Smooth muscle cell (in vitro differentiated cells): Measurements from ENCODE around the gene LRRN2. TPM values are rescaled to one million over a fixed set of nuclear protein-coding genes. Genes with fewer than 3 reads are reported as not detected.

Source experiments
- DNase-seq: peaks from one replicate; lab custom pipeline; 2025; ENCODE audit not compliant: unreplicated experiment; lab: John Stamatoyannopoulos, UW
- H2AFZ ChIP-seq: fragments of 200-600 bp; sonication (generic); 2 replicates; pipeline ENCODE4 v1.6.0; 2016; ENCODE audit warnings: antibody characterized with exemption, low read depth, mild to moderate bottlenecking
- H3F3A ChIP-seq: fragments of 200-600 bp; sonication (generic); 2 replicates; pipeline ENCODE4 v1.6.0; 2017; ENCODE audit warnings: antibody characterized with exemption, low read depth
- H3K27ac ChIP-seq: fragments of 200-600 bp; sonication (generic); 2 replicates; pipeline ENCODE4 v1.5.1; 2016; ENCODE audit warnings: low read depth, mild to moderate bottlenecking
- H3K27me3 ChIP-seq: fragments of 200-600 bp; sonication (generic); 2 replicates; pipeline ENCODE4 v1.6.1; 2016; ENCODE audit warnings: low read depth, mild to moderate bottlenecking
- H3K36me3 ChIP-seq: fragments of 200-600 bp; sonication (generic); 2 replicates; pipeline ENCODE4 v1.5.1; 2016; ENCODE audit warnings: low read depth
- H3K4me1 ChIP-seq: fragments of 200-600 bp; sonication (generic); 2 replicates; pipeline ENCODE4 v1.5.1; 2016; ENCODE audit warnings: low read depth
- H3K4me2 ChIP-seq: fragments of 200-600 bp; sonication (generic); 2 replicates; pipeline ENCODE4 v1.6.0; 2016; ENCODE audit warnings: mild to moderate bottlenecking
- H3K4me3 ChIP-seq: fragments of 200-600 bp; sonication (generic); 2 replicates; pipeline ENCODE4 v1.5.1; 2016; ENCODE audit warnings: mild to moderate bottlenecking
- H3K79me2 ChIP-seq: fragments of 200-600 bp; sonication (generic); 2 replicates; pipeline ENCODE4 v1.6.0; 2016; ENCODE audit warnings: low read depth, mild to moderate bottlenecking
- H3K9ac ChIP-seq: fragments of 200-600 bp; sonication (generic); 2 replicates; pipeline ENCODE4 v1.6.0; 2016; ENCODE audit warnings: low read depth
- H3K9me3 ChIP-seq: fragments of 200-600 bp; sonication (generic); replicated peaks from 2 replicates; pipeline ENCODE4 v1.5.1; 2016; ENCODE audit warnings: low read depth
- H4K20me1 ChIP-seq: fragments of 200-600 bp; sonication (generic); 2 replicates; pipeline ENCODE4 v1.6.0; 2016; ENCODE audit warnings: low read depth
- WGBS: methylation state at CpG from one replicate; pipeline ENCODE4 v1.1.7; 2016; ENCODE audit warnings: low lambda C conversion rate; 5-methylcytosine and 5-hydroxymethylcytosine counted together
- polyA plus RNA-seq: library from polyadenylated mRNA; unstranded; fragments of >200 nt; fragmentation: Nextera tagmentation; extraction: Ambion mirVana; gene quantifications from 2 replicates; pipeline ENCODE4 v1.2.1, GENCODE V29; 2016
- total RNA-seq: library from RNA; depleted of rRNA; stranded (reverse); fragments of >200 nt; gene quantifications from 2 replicates; pipeline ENCODE4 v1.2.3, GENCODE V29; 2014
- TF ChIP-seq, protein P1 (sequence below): fragments of 200-600 bp; sonication (generic); IDR thresholded peaks from 2 replicates; pipeline ENCODE4 v1.5.1; 2017; ENCODE audit warnings: borderline replicate concordance, mild to moderate bottlenecking, antibody characterized with exemption; ENCODE audit not compliant: insufficient read depth, poor library complexity, severe bottlenecking

LRRN2 gene
- total and polyA plus RNA-seq, 2 experiments from 2014 or later, result 1.3 to 2.4 TPM

- Histone ChIP-seq H3K27me3 (peaks cover 65% of the 10 kb centered on the region), H3F3A (no peaks in the 10 kb centered on the region), H2AFZ (no peak overlapping the region), H3K4me2 (no peak overlapping the region), H3K79me2 (no peaks in the 10 kb centered on the region), H3K36me3 (no peaks in the 10 kb centered on the region), H3K27ac (no peak overlapping the region), H3K4me1 (peaks cover 24% of the 10 kb centered on the region), H4K20me1 (no peaks in the 10 kb centered on the region), H3K9me3 (no peaks in the 10 kb centered on the region), H3K9ac (no peak overlapping the region), H3K4me3 (no peak overlapping the region)
- WGBS, result 50% methylated on average over 23 of the region's 23 CpGs
- TF ChIP-seq, protein P1, sequence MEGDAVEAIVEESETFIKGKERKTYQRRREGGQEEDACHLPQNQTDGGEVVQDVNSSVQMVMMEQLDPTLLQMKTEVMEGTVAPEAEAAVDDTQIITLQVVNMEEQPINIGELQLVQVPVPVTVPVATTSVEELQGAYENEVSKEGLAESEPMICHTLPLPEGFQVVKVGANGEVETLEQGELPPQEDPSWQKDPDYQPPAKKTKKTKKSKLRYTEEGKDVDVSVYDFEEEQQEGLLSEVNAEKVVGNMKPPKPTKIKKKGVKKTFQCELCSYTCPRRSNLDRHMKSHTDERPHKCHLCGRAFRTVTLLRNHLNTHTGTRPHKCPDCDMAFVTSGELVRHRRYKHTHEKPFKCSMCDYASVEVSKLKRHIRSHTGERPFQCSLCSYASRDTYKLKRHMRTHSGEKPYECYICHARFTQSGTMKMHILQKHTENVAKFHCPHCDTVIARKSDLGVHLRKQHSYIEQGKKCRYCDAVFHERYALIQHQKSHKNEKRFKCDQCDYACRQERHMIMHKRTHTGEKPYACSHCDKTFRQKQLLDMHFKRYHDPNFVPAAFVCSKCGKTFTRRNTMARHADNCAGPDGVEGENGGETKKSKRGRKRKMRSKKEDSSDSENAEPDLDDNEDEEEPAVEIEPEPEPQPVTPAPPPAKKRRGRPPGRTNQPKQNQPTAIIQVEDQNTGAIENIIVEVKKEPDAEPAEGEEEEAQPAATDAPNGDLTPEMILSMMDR, result no peak
- no peak for DNase-seq
These were observed 26.6 kb upstream of the LRRN2 start for GRCh38 chr1:204711947-204712701.

GRCh38 chr1:204711103-204711946 is 25.8 kb upstream of the LRRN2 start:
- Histone ChIP-seq H3K4me1 (peaks cover 32% of the 10 kb centered on the region), H2AFZ (no peak overlapping the region), H4K20me1 (no peaks in the 10 kb centered on the region), H3K79me2 (no peaks in the 10 kb centered on the region), H3F3A (no peaks in the 10 kb centered on the region), H3K4me2 (no peak overlapping the region), H3K27me3 (peaks cover 65% of the 10 kb centered on the region), H3K4me3 (no peak overlapping the region), H3K27ac (no peak overlapping the region), H3K9ac (no peak overlapping the region), H3K9me3 (no peaks in the 10 kb centered on the region), H3K36me3 (no peaks in the 10 kb centered on the region)
- TF ChIP-seq, protein P1, result no peak
- WGBS, result 28% methylated on average over 16 of the region's 16 CpGs
- no peak for DNase-seq

- 22% methylated on average over 11 of the region's 11 CpGs for WGBS
- H3K36me3 ChIP-seq, result no peaks in the 10 kb centered on the region
- H3K9me3 ChIP-seq, result no peaks in the 10 kb centered on the region
- H3K27ac ChIP-seq, result no peak overlapping the region
- no peak overlapping the region for H3K4me3 ChIP-seq
- no peak overlapping the region for H3K9ac ChIP-seq
- DNase-seq, result no peak
- no peaks in the 10 kb centered on the region for H3F3A ChIP-seq
- H3K27me3 ChIP-seq, result peaks cover 65% of the 10 kb centered on the region
- H3K4me1 ChIP-seq, result peaks cover 28% of the 10 kb centered on the region
- H4K20me1 ChIP-seq, result no peaks in the 10 kb centered on the region
- TF ChIP-seq, protein P1, result no peak
- no peak overlapping the region for H2AFZ ChIP-seq
- no peaks in the 10 kb centered on the region for H3K79me2 ChIP-seq
- no peak overlapping the region for H3K4me2 ChIP-seq
These were observed 24.7 kb upstream of the LRRN2 start for GRCh38 chr1:204709960-204710912.
